ENCODE data around the gene CHRM4.

CHRM4 gene

GRCh38 chr11:46347637-46348311, 43.8 kb downstream of the CHRM4 start:
- H3K4me3 ChIP-seq (ENCODE audit: low read depth, low read length): peak overlapping the region; percentile 84
- no peak for DNase-seq (ENCODE audit: low read depth)

DNA sequence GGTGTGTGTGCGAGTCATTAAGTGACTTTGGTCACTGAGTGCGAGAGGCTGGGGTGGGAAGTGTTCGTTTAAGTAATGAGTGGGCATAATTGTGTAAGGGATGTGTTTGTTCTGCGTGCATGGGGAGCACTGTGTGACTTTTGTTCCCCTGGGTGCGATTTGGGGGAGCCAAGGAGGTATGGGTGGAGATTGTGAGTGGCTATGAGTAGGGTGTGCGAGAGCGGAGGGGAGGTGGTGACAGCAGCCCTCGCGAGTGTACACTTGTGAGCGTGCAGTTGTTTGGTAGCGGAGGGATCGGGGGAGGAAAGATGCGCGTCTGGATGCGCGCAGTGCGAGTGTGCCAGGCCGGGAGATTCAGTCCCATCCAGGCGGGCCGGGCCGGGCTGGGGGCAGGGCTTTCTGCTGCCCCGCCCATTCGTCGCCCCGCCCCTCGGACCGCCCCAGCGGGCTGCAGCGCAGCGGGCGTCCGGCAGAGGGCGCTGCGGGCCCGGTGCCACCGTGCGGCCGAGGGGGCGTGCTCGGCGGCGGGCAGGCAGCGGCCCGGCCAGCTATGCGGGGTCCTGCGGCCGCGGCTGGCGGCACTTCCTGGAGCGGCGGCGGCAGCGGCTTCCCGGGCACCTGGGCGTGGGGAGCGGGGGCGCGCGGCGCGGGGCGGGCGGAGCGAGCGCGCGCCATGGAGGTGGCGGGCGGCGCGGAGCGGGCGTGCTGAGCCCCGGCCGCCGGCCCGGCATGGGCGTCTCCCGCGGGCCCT, 44.5 kb downstream of the CHRM4 start, which contains the start of gene DGKZ:
TSS of gene DGKZ (plus strand) at position 578 of the 751 bp plus-strand sequence. CDS start 197 bp downstream, outside the sequence.
- DNase-seq (ENCODE audit: low read depth): no peak
- TF ChIP-seq CTCF (IDR thresholded peaks at IDR 0.05; ENCODE audit: low read depth, low read length, missing control alignments): peak; percentile 64
- H3K4me3 ChIP-seq (ENCODE audit: low read depth, low read length): peak within 1 kb of the TSS; percentile 84

More at GRCh38 chr11:46347637-46348311, 43.8 kb downstream of the CHRM4 start:
- TF ChIP-seq CTCF (IDR thresholded peaks at IDR 0.05; ENCODE audit: low read depth, low read length, missing control alignments): no peak

DNA sequence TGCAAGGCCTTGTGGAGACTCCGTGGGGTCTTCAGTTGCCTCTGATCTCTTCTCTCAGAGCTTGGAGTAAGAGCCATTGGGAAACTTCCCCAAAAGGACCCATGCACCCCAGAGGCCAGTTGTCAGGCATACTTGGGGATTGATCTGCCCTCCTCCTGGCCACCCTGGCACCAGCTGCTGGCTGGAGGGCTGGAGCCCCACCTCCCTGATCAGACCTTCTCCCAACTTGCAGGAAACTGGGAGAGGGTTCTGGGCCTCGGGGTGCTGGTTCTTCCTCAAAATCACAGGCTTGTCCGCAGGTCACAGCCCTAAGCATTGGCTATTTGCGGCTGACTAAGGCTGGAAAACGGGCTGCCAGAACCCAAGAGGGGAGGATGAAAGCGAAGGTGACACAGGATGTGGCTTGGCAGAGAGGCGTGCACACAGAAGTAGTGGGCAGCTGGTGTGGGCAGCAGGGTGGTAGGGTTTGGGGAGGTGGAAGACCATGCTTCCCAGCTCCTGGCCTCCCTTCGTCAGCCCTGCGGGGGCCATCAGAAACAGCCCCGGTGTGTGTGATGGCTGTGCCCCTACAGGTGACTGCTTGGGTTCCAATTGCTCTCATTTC, 45.6 kb downstream of the CHRM4 start:
- peak overlapping the region; percentile 70 for H3K4me3 ChIP-seq (ENCODE audit: low read depth, low read length)
- no peak for TF ChIP-seq CTCF (IDR thresholded peaks at IDR 0.05; ENCODE audit: low read depth, low read length, missing control alignments)
- DNase-seq (ENCODE audit: low read depth): no peak

DNA sequence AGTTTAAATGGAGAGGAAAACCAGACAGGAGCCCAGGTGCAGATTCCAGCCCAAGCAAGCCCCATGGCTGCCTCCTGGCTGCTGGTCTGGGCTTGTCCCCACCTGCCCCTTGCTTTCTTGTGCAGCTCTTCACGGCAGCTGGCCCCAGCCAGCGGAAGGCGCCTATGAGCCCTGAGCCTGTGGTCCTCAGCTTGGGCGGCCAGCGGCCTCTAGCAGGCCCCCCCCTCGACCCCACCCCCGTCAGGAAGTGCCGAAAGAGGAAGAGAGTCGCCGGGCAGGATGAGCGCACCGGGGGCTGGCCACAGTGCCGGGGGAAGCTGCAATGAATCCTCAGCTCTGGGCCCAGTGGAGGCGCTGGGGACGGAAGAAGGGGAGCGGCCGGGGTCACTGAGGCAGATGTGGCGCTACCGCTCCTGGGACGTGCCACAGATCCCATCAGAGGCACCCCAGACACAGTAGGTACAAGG, 46.4 kb downstream of the CHRM4 start:
- peak; percentile 5 for TF ChIP-seq CTCF (IDR thresholded peaks at IDR 0.05; ENCODE audit: low read depth, low read length, missing control alignments)
- DNase-seq (ENCODE audit: low read depth): no peak
- H3K4me3 ChIP-seq (ENCODE audit: low read depth, low read length): peak overlapping the region; percentile 70

DNA sequence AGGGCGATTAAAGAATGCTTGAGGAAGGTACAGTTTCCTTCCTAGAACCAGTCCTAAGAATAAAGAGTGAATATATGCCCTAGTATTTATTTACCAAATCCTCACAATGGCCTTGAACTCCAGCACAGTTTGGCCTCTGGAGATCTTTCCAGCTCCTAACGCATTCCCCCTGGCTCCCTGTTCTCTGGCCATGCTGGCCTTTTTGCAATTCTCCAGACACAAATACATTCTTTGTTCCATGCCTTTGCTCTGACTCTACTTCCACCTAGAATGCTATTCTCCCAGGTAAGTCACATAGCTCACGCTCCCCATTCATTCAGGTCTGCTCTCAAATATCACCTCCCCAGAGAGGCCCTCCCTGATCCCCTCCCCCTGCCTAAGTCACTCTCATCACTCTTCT, 48.1 kb downstream of the CHRM4 start:
- TF ChIP-seq CTCF (IDR thresholded peaks at IDR 0.05; ENCODE audit: low read depth, low read length, missing control alignments): no peak
- no peak overlapping the region for H3K4me3 ChIP-seq (ENCODE audit: low read depth, low read length)
- no peak for DNase-seq (ENCODE audit: low read depth)

- TF ChIP-seq CTCF (IDR thresholded peaks at IDR 0.05; ENCODE audit: low read depth, low read length, missing control alignments): no peak
- DNase-seq (ENCODE audit: low read depth): no peak
- no peak overlapping the region for H3K4me3 ChIP-seq (ENCODE audit: low read depth, low read length)
Observed at GRCh38 chr11:46342239-46342638, 49.3 kb downstream of the CHRM4 start.
